Measurements from ENCODE around the gene ADAMTSL1.

The ADAMTSL1 gene

DNA sequence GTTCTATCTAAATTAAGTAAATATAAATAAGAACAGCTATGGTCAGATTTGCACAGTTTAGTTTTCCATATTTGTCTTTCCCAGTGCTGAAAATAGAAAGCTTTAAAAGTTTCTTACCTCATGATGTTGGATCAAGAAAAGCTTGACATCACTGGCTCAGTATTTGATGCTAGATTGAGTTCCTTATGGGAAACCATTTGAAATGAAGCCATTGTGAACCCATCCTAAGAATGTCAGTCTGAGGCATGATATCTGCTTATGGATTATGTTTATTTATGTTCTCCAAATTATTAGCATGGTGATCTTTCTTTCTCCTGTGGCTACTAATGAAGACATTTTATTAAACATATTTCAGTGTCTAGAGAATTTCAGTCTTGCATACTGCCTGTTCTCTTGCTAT, 143.0 kb downstream of the ADAMTSL1 start:
- no peak for DNase-seq

DNA sequence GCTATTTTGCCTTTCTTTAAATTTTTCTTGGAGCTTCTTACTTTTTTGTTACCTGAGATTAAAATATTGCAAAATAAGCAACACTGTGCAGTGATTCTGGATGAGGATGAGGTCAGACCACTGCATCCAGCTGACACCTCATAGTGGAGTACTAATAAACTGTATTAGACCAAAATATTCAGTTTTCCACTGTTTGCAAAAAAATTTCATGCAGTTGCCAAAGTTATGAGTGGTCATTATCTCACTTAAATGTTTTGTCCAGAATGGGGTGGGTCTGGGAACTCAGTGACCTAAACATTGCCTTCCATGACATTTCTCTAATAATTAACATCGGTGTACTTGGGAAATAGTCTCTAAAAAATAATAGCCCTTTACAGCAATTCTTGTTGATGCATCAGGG, 143.8 kb downstream of the ADAMTSL1 start:
- no peak for DNase-seq

- no peak for DNase-seq
Observed at GRCh38 chr9:18618862-18619261, 144.9 kb downstream of the ADAMTSL1 start.

DNA sequence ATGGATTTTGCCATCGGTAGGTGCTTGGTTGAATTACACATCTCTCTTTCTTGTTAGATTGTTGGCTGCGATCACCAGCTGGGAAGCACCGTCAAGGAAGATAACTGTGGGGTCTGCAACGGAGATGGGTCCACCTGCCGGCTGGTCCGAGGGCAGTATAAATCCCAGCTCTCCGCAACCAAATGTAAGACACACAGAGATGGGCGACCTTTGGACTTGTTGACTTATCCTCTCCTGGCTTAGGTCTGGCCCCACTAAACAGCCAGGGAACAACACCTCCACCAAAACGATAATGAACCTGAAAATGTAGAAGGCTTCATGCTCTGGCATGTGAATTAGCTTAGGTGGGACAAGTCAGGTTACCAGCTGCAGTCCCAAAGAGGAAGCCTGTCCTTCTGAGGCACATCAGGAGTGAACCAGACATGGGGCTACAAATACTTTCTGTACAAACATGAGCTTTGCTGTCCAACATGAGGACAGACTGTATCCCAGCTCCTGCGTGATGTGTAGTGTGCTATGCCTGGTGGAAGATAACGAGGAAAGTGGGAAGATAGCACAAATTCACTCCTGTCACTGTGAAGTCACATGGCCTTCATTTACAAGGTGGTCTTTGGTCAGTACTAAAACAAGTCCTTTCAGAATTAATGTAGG, 148.4 kb downstream of the ADAMTSL1 start:
- no peak for DNase-seq

GRCh38 chr9:18623221-18624079, 149.5 kb downstream of the ADAMTSL1 start:
- DNase-seq: no peak

GRCh38 chr9:18626046-18626698, 152.2 kb downstream of the ADAMTSL1 start:
- no peak for DNase-seq

DNA sequence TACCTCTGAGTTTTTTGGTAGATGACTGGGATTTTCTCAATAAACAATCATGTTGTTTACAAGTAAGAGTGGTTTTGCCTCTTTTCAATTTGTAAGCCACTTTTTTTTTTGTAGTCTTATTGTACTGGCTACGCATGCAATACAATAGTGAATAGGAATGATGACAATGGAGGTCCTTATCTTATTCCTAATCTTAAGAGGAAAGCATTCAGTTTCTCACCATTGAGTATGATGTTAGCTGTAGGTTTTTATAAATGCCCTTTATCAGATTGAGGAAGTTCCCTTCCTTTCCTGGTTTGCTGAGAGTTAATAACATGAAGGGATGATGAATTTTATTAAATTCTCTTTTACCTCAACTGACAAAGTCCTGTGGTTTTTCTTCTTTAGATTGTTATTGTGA, 155.2 kb downstream of the ADAMTSL1 start:
- DNase-seq: no peak

GRCh38 chr9:18632632-18633403, 158.9 kb downstream of the ADAMTSL1 start:
- DNase-seq: no peak

GRCh38 chr9:18636781-18637180, 162.8 kb downstream of the ADAMTSL1 start:
- no peak for DNase-seq

DNA sequence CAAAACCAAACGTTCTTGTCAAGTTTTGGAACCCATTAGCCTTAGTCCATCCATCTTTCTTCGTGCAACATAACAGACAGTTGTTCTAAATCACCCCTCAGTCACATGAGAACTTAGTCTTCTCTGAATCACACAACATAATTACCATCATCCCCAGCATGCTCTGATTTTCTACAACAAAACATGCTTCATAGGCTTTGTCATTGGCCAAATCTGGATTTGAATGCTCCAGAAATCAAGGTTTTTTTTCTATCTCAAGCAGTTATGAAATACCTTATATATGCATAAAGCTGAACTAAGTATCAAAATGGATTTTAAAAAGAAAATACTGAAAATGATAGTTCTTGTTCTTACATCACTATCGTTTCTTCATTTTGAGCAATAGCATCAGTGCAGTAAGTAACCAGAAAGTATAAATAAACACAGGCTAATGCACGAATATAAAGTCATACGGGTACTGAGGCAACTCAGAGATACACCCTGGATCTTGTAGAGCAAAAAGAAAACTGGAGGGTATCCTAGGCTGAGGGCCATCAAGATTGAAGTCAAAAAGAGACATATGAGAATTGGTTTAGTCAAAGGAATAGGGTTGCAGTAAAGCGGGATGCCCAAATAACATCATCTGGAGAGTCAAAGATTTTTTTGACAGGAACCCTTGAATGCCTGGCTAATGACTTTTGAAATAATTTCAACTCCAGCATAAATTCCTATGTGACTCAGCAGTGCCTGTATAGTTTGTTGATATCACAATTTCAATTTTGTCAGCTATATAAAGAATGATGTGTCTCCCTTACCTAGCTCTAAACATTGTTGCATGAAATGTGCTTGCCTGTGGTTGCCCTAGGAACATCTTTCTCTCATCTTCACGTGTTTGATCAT, 164.7 kb downstream of the ADAMTSL1 start:
- no peak for DNase-seq

GRCh38 chr9:18639911-18640310, 166.0 kb downstream of the ADAMTSL1 start:
- DNase-seq: no peak

- no peak for DNase-seq
Observed at GRCh38 chr9:18658804-18659705, 185.1 kb downstream of the ADAMTSL1 start.

DNA sequence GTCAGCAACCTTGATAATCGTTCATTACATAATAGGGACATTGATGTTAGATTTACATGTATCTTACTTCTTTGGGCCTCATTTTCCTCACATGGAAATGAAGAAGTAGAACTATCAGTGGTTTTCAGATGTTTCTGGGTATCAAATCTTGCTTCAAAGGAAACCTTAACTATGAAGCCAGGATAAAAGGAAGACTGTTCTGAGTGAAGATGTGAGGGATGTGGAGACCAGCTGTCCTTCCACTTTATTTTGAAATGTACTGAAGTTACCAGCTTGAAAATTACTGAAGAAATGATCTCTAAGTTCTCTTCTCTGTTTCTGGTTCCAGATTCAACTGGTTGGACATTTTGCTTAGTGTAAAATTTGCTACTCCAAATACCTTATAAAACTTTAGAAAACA, 186.0 kb downstream of the ADAMTSL1 start:
- no peak for DNase-seq

- no peak for DNase-seq
Observed at GRCh38 chr9:18662320-18662719, 188.4 kb downstream of the ADAMTSL1 start.

- DNase-seq: no peak
Observed at GRCh38 chr9:18665947-18666346, 192.0 kb downstream of the ADAMTSL1 start.

- no peak for DNase-seq
Observed at GRCh38 chr9:18666348-18666747, 192.4 kb downstream of the ADAMTSL1 start.

- DNase-seq: no peak
Observed at GRCh38 chr9:18666986-18667772, 193.2 kb downstream of the ADAMTSL1 start.

GRCh38 chr9:18668944-18669343, 195.0 kb downstream of the ADAMTSL1 start:
- no peak for DNase-seq

- DNase-seq: no peak
Observed at GRCh38 chr9:18672706-18673105, 198.8 kb downstream of the ADAMTSL1 start.

GRCh38 chr9:18673179-18673578, 199.2 kb downstream of the ADAMTSL1 start:
- no peak for DNase-seq
